ENCODE results near the gene FAM118B. TPM values are rescaled to one million over a fixed set of nuclear protein-coding genes. Genes with fewer than 3 reads are reported as not detected.

FAM118B gene
- total RNA-seq, 1 experiment from 2014 or later: 40.0 TPM

DNA sequence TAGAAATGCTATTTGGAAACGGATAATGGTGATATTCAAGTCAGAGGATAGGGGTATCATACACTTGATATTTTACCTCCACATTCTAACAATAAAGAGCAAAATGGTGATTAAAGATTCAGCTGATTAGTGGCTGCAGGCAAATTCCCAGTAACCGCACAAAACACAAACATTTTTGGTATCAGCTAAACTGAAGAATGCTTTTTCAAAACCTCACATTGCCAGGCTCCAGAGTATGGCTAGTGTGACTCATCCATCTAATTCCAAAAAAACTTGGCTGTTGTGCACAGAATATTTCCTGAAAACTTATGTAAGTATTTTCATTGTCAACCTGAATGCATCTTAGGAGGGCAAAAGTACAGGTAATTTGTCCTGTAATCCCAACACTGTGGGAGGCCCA is 46.2 kb downstream of the FAM118B start:
- WGBS (ENCODE audit: extremely low coverage, insufficient read length, low lambda C conversion rate): no CpG with 5 or more reads among the region's 2 CpGs
- H3K4me1 ChIP-seq (ENCODE audit: insufficient read depth, low read length): no peaks in the 10 kb centered on the region

More for the DNA sequence above, 46.2 kb downstream of the FAM118B start:
- Mint-ChIP-seq H3K4me3 (no peak overlapping the region), H3K9me3 (no peaks in the 10 kb centered on the region), H3K36me3 (ENCODE audit: insufficient read depth in 1 of 3, low read depth in 3 of 3) (peaks cover 7 to 59% (median 42%) of the 10 kb centered on the region in 3 experiments; a peak in 5 of 7 replicates), H3K27ac (no peak overlapping the region), H3K4me1 (no peaks in the 10 kb centered on the region), H3K27me3 (ENCODE audit: low read depth) (no peaks in the 10 kb centered on the region)
- H2BK15ac ChIP-seq (ENCODE audit: low read depth, low read length): no peak overlapping the region
- H3T11ph ChIP-seq (ENCODE audit: low read length): no peak overlapping the region
- no peak overlapping the region for H2BK20ac ChIP-seq (ENCODE audit: low read depth, low read length, poor library complexity, severe bottlenecking)
- no peak overlapping the region for H3K9ac ChIP-seq (ENCODE audit: extremely low read depth, insufficient read length, low read length)
- no peak overlapping the region for H2AK5ac ChIP-seq (ENCODE audit: insufficient read length, low read length)
- no peak overlapping the region for H3K23ac ChIP-seq (ENCODE audit: insufficient read length, low read depth, low read length)
- no peak overlapping the region for H3K18ac ChIP-seq (ENCODE audit: insufficient read length, low read depth, low read length)
- H2BK5ac ChIP-seq (ENCODE audit: insufficient read length, low read length): no peak overlapping the region
- H2BK120ac ChIP-seq (ENCODE audit: low read depth, low read length, poor library complexity, severe bottlenecking): no peak overlapping the region
- H3K4me2 ChIP-seq (ENCODE audit: insufficient read depth, insufficient read length, low read length): no peak overlapping the region
- no peak overlapping the region for H4K91ac ChIP-seq (ENCODE audit: insufficient read length, low read depth, low read length)
- H3K14ac ChIP-seq (ENCODE audit: insufficient read depth, low read length): no peak overlapping the region
- H3K79me2 ChIP-seq (ENCODE audit: insufficient read depth, low read length): no peaks in the 10 kb centered on the region
- H2AFZ ChIP-seq (ENCODE audit: low read length): no peak overlapping the region
- no peaks in the 10 kb centered on the region for H3K79me1 ChIP-seq (ENCODE audit: insufficient read depth, low read depth, low read length, poor library complexity, severe bottlenecking)
- TF ChIP-seq, protein P1, sequence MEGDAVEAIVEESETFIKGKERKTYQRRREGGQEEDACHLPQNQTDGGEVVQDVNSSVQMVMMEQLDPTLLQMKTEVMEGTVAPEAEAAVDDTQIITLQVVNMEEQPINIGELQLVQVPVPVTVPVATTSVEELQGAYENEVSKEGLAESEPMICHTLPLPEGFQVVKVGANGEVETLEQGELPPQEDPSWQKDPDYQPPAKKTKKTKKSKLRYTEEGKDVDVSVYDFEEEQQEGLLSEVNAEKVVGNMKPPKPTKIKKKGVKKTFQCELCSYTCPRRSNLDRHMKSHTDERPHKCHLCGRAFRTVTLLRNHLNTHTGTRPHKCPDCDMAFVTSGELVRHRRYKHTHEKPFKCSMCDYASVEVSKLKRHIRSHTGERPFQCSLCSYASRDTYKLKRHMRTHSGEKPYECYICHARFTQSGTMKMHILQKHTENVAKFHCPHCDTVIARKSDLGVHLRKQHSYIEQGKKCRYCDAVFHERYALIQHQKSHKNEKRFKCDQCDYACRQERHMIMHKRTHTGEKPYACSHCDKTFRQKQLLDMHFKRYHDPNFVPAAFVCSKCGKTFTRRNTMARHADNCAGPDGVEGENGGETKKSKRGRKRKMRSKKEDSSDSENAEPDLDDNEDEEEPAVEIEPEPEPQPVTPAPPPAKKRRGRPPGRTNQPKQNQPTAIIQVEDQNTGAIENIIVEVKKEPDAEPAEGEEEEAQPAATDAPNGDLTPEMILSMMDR (conservative IDR thresholded peaks at IDR 0.05): no peak
- H4K8ac ChIP-seq (replicated peaks; ENCODE audit: insufficient read length, low read depth, low read length): no peak overlapping the region
- H4K20me1 ChIP-seq (ENCODE audit: control insufficient read depth, insufficient read depth, insufficient read length): no peaks in the 10 kb centered on the region
- H3K23me2 ChIP-seq (ENCODE audit: insufficient read length, low read depth, low read length, poor library complexity, severe bottlenecking): no peaks in the 10 kb centered on the region
- no peak overlapping the region for H3K27ac ChIP-seq (ENCODE audit: insufficient read length, low read depth, low read length)
- no peak overlapping the region for H4K5ac ChIP-seq (ENCODE audit: insufficient read length, low read depth, low read length)
- no peaks in the 10 kb centered on the region for H3K27me3 ChIP-seq (ENCODE audit: insufficient read depth, low read length)
- no peak overlapping the region for H3K56ac ChIP-seq (ENCODE audit: insufficient read length, low read depth, low read length)
- H3K4ac ChIP-seq (ENCODE audit: low read depth, low read length): no peak overlapping the region
- H3K9me3 ChIP-seq (ENCODE audit: control insufficient read depth, low read depth, low read length): no peaks in the 10 kb centered on the region
- DNase-seq: no peak
- no peak overlapping the region for H2BK12ac ChIP-seq (ENCODE audit: insufficient read length, low read depth, low read length)
